Keratinocyte (primary cell): ENCODE results near the gene SND1.

Source experiments
- EZH2 ChIP-seq: IDR thresholded peaks from one replicate; pipeline ENCODE4 v1.6.1; 2012; ENCODE audit warnings: inconsistent platforms, mild to moderate bottlenecking, low read length, moderate library complexity
- TF ChIP-seq, protein P1 (sequence below), 3 experiments: IDR thresholded peaks in 1 of 3; conservative IDR thresholded peaks in 1 of 3; optimal IDR thresholded peaks in 1 of 3; 2 replicates in 2 of 3; 3 replicates in 1 of 3; pipeline versions ENCODE3 to v1.5.1; 2011; ENCODE audit warnings: low read length in 3 of 3, mild to moderate bottlenecking in 3 of 3, moderate library complexity in 2 of 3, control low read depth in 1 of 3, inconsistent platforms in 1 of 3; ENCODE audit not compliant: insufficient read depth in 2 of 3; ENCODE audit errors: extremely low read depth in 1 of 3

DNA sequence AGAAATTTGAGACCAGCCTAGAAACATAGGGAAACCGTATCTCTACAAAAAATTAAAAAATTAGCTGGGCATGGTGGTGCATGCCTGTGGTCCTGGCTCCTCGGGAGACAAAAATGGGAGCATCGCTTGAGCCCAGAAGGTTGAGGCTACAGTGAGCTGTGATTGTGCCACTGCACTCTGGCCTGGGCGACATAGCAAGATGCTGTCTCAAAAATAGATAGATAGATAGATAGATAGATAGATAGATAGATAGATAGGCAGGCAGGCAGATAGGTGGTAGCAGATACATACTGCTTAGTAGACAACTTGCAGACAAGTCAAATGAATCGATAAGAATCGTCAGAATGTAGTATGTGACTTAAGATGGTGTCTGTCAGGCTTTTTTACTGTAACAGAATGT is 106.9 kb downstream of the SND1 start:
- TF ChIP-seq, protein P1, sequence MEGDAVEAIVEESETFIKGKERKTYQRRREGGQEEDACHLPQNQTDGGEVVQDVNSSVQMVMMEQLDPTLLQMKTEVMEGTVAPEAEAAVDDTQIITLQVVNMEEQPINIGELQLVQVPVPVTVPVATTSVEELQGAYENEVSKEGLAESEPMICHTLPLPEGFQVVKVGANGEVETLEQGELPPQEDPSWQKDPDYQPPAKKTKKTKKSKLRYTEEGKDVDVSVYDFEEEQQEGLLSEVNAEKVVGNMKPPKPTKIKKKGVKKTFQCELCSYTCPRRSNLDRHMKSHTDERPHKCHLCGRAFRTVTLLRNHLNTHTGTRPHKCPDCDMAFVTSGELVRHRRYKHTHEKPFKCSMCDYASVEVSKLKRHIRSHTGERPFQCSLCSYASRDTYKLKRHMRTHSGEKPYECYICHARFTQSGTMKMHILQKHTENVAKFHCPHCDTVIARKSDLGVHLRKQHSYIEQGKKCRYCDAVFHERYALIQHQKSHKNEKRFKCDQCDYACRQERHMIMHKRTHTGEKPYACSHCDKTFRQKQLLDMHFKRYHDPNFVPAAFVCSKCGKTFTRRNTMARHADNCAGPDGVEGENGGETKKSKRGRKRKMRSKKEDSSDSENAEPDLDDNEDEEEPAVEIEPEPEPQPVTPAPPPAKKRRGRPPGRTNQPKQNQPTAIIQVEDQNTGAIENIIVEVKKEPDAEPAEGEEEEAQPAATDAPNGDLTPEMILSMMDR (optimal IDR thresholded peaks at IDR 0.05 in 1 of 3, IDR thresholded peaks at IDR 0.05 in 1 of 3, conservative IDR thresholded peaks at IDR 0.05 in 1 of 3; ENCODE audit: extremely low read depth in 1 of 3, insufficient read depth in 2 of 3, low read length in 3 of 3) = no peak
- no peak for TF ChIP-seq EZH2
